PC-3 (cell line): ENCODE results near the gene CAPN5.

Source experiments
- EZH2 ChIP-seq: fragments of 300-600 bp; sonication (generic); IDR thresholded peaks from one replicate; pipeline ENCODE4 v1.6.1; 2017; ENCODE audit warnings: antibody characterized with exemption, mild to moderate bottlenecking, low read length; ENCODE audit not compliant: unreplicated experiment
- EZH2phosphoT487 ChIP-seq: fragments of 300-600 bp; sonication (generic); IDR thresholded peaks from 2 replicates; pipeline ENCODE4 v1.6.1; 2018; ENCODE audit warnings: mild to moderate bottlenecking, antibody characterized with exemption, low read length, borderline replicate concordance
- TF ChIP-seq, protein P1 (sequence below): fragments of 300-600 bp; sonication (generic); conservative IDR thresholded peaks from 2 replicates; pipeline ENCODE4 v1.5.1; 2017; ENCODE audit warnings: antibody characterized with exemption, low read depth, mild to moderate bottlenecking, low read length

DNA sequence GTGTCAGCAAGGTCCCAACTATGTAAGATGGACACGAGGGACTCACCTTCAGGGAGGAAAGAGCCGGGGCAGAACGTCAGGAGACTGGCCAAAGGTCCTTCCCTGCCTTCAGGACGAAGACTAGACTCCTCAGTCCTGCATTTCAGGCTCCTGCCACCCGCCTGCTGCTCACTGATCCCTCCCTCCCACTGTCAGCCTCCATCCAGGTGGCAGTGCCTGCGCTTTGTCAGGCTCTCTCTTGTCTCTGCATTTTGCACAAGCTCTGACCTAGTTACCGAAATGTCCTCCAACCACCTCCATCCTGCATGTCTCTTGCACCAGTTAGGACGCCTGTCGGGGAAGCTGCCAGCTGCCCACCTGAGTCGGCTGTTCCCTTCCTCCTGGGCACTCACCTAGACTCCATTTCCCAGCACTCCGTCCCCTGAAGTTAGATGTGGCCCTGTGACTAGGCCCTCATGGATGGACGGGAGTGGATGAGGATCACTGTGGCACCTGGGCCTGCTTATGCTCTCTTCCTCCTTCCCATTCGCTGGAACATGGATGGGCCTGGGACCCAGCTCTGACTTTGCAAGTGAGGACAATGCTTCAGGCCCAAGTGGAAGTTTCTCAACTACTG lies 24.6 kb upstream of the CAPN5 start:
- TF ChIP-seq, protein P1, sequence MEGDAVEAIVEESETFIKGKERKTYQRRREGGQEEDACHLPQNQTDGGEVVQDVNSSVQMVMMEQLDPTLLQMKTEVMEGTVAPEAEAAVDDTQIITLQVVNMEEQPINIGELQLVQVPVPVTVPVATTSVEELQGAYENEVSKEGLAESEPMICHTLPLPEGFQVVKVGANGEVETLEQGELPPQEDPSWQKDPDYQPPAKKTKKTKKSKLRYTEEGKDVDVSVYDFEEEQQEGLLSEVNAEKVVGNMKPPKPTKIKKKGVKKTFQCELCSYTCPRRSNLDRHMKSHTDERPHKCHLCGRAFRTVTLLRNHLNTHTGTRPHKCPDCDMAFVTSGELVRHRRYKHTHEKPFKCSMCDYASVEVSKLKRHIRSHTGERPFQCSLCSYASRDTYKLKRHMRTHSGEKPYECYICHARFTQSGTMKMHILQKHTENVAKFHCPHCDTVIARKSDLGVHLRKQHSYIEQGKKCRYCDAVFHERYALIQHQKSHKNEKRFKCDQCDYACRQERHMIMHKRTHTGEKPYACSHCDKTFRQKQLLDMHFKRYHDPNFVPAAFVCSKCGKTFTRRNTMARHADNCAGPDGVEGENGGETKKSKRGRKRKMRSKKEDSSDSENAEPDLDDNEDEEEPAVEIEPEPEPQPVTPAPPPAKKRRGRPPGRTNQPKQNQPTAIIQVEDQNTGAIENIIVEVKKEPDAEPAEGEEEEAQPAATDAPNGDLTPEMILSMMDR = no peak
- TF ChIP-seq EZH2 = no peak
- no peak for TF ChIP-seq EZH2phosphoT487
